GM12891 (cell line): Measurements from ENCODE around the gene AVPR2.

Experiments
- POLR2A ChIP-seq: IDR thresholded peaks from 2 replicates; pipeline ENCODE4 v1.6.1; 2011; ENCODE audit warnings: low read depth, low read length, control low read depth
- POLR2AphosphoS5 ChIP-seq: IDR thresholded peaks from 2 replicates; pipeline ENCODE4 v1.6.1; 2011; ENCODE audit warnings: low read depth, low read length, control low read depth
- SPI1 ChIP-seq: IDR thresholded peaks from 2 replicates; pipeline ENCODE4 v1.6.1; 2011; ENCODE audit warnings: low read depth, low read length, control low read depth

DNA sequence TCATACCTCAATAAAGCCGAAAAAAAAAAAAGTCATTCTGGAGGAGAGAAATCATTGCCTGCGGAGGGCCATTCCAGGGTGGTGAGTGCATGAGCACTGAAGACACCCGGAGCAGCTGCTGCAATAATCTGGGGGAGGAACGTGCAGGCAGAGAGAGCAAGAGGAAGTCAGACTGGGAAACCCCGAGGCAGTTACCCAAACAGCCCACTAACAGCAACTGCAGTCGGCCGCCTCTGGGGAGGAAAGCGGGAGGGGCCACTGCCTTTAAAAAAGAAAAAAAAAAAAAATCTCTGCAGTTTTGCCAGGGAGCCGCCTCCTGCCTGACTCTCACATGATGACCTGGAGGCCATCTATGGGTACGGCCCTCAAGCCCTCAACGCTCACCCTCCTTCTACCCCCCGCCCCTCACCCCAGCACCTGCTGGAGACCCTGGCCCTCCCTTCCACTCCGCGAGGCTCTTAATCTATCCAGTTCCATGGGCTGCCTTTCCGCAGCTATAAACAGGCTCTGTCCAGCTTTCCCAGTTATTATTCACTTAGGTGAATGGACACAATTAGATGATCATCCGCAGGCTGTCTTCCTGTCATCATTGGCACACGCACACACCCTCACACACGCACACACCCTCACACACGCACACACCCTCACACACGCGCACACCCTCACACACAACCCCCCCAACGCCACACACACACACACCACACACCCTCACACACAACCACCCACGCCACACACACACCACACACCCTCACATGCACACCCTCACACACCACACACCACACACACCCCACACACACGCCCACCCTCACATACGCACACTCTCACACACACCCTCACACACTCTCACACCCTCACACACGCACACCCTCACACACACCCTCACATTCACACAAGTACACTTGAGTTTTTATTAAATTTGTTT, 3.4 kb upstream of the AVPR2 start:
- TF ChIP-seq POLR2AphosphoS5, result no peak
- no peak for TF ChIP-seq POLR2A
- peak; percentile 69 for TF ChIP-seq SPI1
